ENCODE data around the gene GOLPH3.

GOLPH3 gene

GRCh38 chr5:32165597-32165996 lies 8.5 kb downstream of the GOLPH3 start:
- no peak for DNase-seq
- no peak overlapping the region for H3K4me3 ChIP-seq (ENCODE audit: low read depth, low read length)
- peaks cover 72% of the 10 kb centered on the region for H3K36me3 ChIP-seq
- H3K9me3 ChIP-seq (ENCODE audit: severe bottlenecking) = no peaks in the 10 kb centered on the region
- no peaks in the 10 kb centered on the region for H3K27me3 ChIP-seq (ENCODE audit: insufficient read depth, low read depth, severe bottlenecking)
- H3K27ac ChIP-seq = peak overlapping the region; percentile 5; the same call in 1 of the 2 replicates
- no peak for TF ChIP-seq CTCF (IDR thresholded peaks at IDR 0.05; ENCODE audit: low read depth, low read length)

- Histone ChIP-seq H3K27ac (no peak overlapping the region), H3K36me3 (peaks cover 60% of the 10 kb centered on the region), H3K9me3 (ENCODE audit: severe bottlenecking) (no peaks in the 10 kb centered on the region), H3K4me3 (ENCODE audit: low read depth, low read length) (no peak overlapping the region), H3K27me3 (ENCODE audit: insufficient read depth, low read depth, severe bottlenecking) (no peaks in the 10 kb centered on the region)
- no peak for TF ChIP-seq CTCF (IDR thresholded peaks at IDR 0.05; ENCODE audit: low read depth, low read length)
- no peak for DNase-seq
Observed at GRCh38 chr5:32163785-32164184, 10.3 kb downstream of the GOLPH3 start.

DNA sequence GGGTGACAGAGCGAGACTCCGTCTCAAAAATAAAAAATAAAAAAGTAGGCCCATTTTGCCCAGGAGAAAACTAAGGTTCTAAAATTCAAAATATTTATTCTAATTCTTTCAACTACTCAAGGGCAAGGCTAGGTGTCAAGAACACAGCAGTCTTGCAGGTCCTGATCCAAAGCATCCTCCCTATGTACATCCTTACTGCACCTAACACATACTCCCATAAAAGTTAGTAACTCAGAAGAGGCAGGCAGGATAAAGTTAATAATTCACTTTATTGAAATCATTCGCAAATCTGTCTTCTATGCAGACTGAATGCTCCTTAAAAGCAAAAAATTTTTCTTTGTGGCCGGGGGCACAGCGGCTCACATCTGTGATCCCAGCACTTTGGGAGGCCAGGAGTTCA lies 11.1 kb downstream of the GOLPH3 start:
- peaks cover 60% of the 10 kb centered on the region for H3K36me3 ChIP-seq

GRCh38 chr5:32160228-32160627 lies 13.9 kb downstream of the GOLPH3 start:
- DNase-seq = no peak
- peaks cover 44% of the 10 kb centered on the region for H3K36me3 ChIP-seq
- no peak overlapping the region for H3K4me3 ChIP-seq (ENCODE audit: low read depth, low read length)
- no peak overlapping the region for H3K27ac ChIP-seq
- TF ChIP-seq CTCF (IDR thresholded peaks at IDR 0.05; ENCODE audit: low read depth, low read length) = no peak
- H3K27me3 ChIP-seq (ENCODE audit: insufficient read depth, low read depth, severe bottlenecking) = no peaks in the 10 kb centered on the region
- no peaks in the 10 kb centered on the region for H3K9me3 ChIP-seq (ENCODE audit: severe bottlenecking)

More for the DNA sequence above, 11.1 kb downstream of the GOLPH3 start:
- TF ChIP-seq CTCF (IDR thresholded peaks at IDR 0.05; ENCODE audit: low read depth, low read length) = no peak
- no peaks in the 10 kb centered on the region for H3K9me3 ChIP-seq (ENCODE audit: severe bottlenecking)
- no peaks in the 10 kb centered on the region for H3K27me3 ChIP-seq (ENCODE audit: insufficient read depth, low read depth, severe bottlenecking)
- no peak overlapping the region for H3K27ac ChIP-seq
- H3K4me3 ChIP-seq (ENCODE audit: low read depth, low read length) = no peak overlapping the region
- no peak for DNase-seq

DNA sequence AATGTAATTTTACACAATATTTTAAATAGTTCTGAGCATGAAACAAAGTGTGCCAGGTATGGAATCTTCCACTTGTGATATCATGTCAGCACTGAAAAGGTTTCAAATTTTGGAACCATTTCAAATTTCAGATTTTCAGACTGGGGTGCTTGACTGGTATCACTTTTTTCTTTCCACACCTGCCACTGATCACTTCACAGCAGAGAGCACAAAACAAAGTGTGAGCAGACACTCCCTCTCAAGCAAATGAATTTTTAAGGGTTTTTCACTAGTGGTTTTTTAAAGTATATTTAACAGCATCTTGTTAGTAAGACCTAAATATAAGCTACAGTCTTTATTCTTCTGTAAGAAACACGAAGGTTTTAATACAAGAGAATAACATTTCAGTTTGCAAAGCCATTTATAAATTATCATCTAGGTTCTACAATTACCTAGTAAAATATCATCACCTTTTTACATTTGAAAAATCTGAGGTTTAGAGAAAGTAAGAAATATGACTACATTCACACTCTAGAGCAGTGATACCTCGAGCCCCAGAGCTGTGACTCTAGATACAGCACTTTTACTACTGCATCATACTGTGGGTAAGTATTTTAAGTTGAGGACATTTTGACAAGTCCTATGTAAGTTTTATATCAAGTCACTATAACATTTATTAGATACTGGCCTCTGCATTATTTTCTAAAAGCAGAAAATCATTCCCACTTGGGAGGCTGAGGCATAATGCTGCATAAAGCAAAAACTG lies 14.6 kb downstream of the GOLPH3 start:
- Histone ChIP-seq H3K9me3 (ENCODE audit: severe bottlenecking) (no peaks in the 10 kb centered on the region), H3K27ac (no peak overlapping the region), H3K27me3 (ENCODE audit: insufficient read depth, low read depth, severe bottlenecking) (no peaks in the 10 kb centered on the region), H3K36me3 (peaks cover 42% of the 10 kb centered on the region), H3K4me3 (ENCODE audit: low read depth, low read length) (no peak overlapping the region)
- no peak for TF ChIP-seq CTCF (IDR thresholded peaks at IDR 0.05; ENCODE audit: low read depth, low read length)
- no peak for DNase-seq

GRCh38 chr5:32158679-32158975 lies 15.5 kb downstream of the GOLPH3 start:
- Histone ChIP-seq H3K27ac (no peak overlapping the region), H3K4me3 (ENCODE audit: low read depth, low read length) (no peak overlapping the region), H3K27me3 (ENCODE audit: insufficient read depth, low read depth, severe bottlenecking) (no peaks in the 10 kb centered on the region), H3K9me3 (ENCODE audit: severe bottlenecking) (no peaks in the 10 kb centered on the region), H3K36me3 (peaks cover 38% of the 10 kb centered on the region)
- no peak for TF ChIP-seq CTCF (IDR thresholded peaks at IDR 0.05; ENCODE audit: low read depth, low read length)
- DNase-seq = no peak
